HG03442 (cell line): ENCODE data around the gene SUN2.
A peak's percentile ranks its signal among the peaks of the same experiment; 100 is the strongest.

Experiments used
- ATAC-seq: cut with Tn5 transposase; IDR thresholded peaks from one replicate; pipeline ENCODE4 v1.9.1; 2021; ENCODE audit warnings: mild to moderate bottlenecking, moderate library complexity; ENCODE audit not compliant: unreplicated experiment

The SUN2 gene

GRCh38 chr22:38777087-38777671, 21.4 kb upstream of the SUN2 start:
- no peak for ATAC-seq

- ATAC-seq = no peak
These were observed 20.3 kb upstream of the SUN2 start for GRCh38 chr22:38776086-38776485.

- ATAC-seq = no peak
These were observed 19.9 kb upstream of the SUN2 start for GRCh38 chr22:38775656-38776055.

GRCh38 chr22:38774496-38775166, 18.8 kb upstream of the SUN2 start:
- ATAC-seq = no peak

GRCh38 chr22:38773363-38773946, 17.7 kb upstream of the SUN2 start:
- ATAC-seq = no peak

DNA sequence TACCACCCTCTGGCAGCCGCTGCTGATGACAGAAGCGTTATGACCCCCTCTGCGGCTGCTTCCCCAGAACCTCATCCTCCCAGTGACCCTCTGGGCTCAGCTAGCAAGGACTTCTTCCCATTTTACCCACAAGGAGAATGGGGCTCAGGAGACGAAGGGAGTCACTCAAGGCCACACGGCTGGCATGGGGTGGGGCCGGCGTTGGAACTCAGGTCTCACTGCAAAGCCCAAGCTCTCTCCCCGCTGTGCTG, 16.8 kb upstream of the SUN2 start:
- ATAC-seq = no peak

DNA sequence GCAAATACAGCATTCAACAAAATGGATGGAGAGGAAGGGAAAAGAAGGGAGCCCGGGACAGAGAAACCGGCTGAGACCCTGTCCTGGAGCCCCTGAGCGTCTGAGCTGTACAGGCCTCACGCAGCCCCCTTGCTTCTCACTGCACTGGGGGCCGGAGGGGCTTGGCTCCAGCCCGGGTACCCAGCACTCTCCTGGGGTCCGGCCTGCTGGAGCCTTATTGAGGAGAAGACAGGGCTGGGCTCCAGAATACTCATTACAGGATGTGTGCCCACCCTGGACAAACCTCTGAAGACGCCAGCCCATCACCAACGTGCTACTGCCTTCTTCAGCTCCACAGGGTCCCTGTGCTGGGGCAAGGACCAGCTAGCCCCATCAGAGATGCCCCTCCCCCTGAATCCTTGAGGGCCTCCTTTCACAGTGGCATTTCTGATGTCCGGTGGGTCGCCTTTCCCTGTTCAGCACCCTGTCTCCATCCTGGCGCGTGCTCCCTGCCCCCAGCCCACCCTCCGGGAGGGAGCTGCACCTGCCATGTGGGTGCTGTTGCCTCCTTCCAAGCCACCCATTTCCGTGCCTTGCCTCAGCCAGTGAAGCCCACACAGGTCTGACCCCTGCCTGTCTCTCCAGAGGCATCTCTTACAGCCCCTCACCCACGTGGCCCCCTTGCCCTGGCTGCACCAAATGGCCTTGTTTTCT, 14.6 kb upstream of the SUN2 start:
- ATAC-seq = no peak

DNA sequence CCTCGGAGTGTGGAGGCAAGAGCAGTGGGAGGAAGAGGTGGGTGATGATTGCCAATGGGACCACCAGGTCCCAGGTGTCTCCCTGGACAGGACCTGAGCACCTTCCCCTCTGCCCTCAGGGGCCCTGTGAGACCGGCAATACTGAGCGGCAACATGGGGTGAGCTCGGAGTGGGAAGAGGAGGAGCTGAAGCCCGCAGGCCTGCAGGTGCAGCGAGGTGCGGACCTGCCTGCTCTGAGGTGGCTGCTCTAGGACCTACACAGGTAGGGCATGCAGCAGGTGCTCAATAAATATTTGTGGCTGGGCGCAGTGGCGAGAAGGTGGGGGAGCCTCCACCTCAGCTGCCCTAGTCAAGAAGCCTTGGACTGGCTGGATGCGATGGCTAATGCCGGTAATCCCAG, 12.2 kb upstream of the SUN2 start:
- ATAC-seq = no peak

- ATAC-seq = no peak
These were observed 11.5 kb upstream of the SUN2 start for GRCh38 chr22:38767313-38767712.

GRCh38 chr22:38766076-38766777, 10.4 kb upstream of the SUN2 start:
- no peak for ATAC-seq

GRCh38 chr22:38762551-38762983, 6.8 kb upstream of the SUN2 start:
- no peak for ATAC-seq

DNA sequence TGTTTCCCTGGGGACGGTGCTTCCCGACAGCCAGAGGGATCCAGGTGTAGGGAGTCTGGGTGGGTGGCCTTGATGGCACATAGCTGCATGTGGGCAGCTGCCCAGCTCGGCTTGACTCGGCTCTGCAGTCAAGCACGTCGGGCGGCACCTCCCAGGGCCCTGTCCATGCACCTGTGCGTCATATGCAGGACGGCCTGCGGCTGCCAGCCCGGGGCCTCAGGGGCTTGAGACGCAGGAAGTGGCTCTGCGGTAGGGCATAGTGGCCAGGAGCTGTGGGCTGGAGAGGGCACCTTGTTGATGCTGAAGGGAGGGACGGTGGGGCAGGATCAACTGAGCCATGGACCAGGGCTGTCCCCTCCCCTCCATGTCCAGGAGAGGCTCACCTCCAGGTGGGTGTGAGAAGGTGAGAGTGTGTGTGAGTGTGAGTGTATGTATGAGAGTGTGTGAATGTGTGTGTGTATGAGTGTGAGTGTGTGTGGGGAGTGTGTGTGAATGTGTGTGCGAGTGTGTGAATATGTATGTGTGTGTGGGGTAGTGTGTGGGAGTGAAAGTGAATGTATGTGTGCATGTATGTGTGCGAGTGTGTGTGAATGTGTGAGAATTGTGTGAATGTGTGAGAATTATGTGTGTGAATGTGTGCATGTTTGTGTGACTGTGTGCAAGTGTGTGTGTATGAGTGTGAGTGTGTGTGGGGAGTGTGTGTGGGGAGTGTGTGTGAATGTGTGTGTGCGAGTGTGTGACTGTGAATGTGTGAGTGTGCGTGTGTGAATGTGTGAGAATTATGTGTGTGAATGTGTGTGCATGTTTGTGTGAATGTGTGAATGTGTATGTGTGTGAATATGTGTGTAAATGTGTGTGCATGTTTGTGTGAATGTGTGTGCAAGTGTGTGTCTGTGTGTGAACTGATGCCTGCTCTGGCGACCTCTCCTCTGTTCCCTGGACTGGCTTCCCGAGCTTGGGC, 5.7 kb upstream of the SUN2 start:
- no peak for ATAC-seq

- ATAC-seq = no peak
These were observed 4.8 kb upstream of the SUN2 start for GRCh38 chr22:38760477-38761201.

GRCh38 chr22:38759005-38759404, 3.2 kb upstream of the SUN2 start:
- ATAC-seq = no peak

GRCh38 chr22:38758276-38758945, 2.6 kb upstream of the SUN2 start:
- ATAC-seq = no peak

- ATAC-seq = no peak
These were observed 1.6 kb upstream of the SUN2 start for GRCh38 chr22:38757464-38757757.

DNA sequence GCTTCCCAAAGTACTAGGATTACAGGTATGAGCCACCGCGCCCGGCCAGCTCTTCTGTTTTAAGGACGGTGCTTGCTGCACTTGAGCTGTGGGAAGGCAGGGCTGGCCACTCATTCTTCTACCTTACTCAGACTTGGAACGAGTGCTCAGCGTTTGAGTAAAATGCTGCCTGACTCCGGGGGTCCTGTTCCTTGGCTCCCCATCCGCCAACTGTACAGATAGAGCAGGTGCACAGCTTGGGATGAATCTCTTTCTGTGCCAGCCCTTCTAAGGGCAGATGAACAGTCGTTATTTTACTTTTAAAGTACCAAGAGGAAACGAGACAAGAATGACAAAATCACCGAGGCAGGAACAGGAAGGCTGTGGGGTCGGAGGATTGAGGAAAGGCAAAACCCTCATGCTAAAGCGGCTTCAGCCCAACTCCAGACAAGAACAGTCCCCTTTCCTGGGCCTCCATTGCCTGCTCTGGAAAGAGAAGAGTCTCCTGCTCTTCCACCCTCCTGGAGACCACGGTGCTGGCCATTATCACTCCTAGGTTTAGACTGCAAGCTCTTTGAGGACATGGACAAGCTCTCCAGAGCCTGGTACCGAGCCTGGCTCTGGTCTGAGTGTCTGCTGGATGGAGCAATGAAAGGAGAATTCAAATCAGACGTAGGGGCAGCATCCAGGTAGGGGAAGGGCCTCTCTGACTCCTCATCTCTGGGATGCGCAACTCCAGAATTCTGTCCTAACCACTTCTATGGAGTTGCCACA, 1.1 kb upstream of the SUN2 start:
- no peak for ATAC-seq

- ATAC-seq = peak; percentile 35
These were observed 465 bp downstream of the SUN2 start for GRCh38 chr22:38755155-38755910.
